Measurements from ENCODE around the gene CPXM1.

CPXM1 gene

DNA sequence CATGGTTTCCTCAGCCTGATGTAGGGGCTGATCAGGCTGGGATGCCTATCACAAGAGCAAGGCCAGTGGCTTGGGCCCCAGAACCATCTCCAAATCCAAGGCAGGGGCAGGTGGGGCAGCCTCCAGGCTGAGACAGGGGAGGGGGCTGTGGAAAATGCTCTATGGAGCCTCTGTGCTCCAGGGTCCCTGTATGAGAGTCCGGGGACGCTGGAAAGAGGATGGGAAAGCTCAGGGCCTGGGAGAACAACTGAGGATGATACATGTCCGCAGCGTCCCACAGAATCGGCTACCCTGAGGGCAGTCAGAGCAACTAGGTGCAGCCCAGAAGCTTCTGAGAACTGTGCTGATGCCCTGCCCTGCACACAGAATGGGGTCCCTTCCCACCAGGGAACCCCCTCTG is 43.4 kb downstream of the CPXM1 start:
- Histone ChIP-seq H3K9me3 (ENCODE audit: control insufficient read depth in 1 of 2, low read length in 2 of 2) (no peaks in the 10 kb centered on the region), H3K4me3 (ENCODE audit: low read depth in 1 of 2, low read length in 2 of 2) (no peak overlapping the region), H3K27ac (ENCODE audit: low read depth, low read length) (no peak overlapping the region), H3K36me3 (ENCODE audit: control insufficient read depth in 1 of 2, insufficient read depth in 2 of 2, low read length in 2 of 2) (no peaks in the 10 kb centered on the region), H3K4me1 (ENCODE audit: control insufficient read depth in 1 of 2, insufficient read depth in 2 of 2, low read length in 2 of 2) (peaks cover 0 to 11% of the 10 kb centered on the region in 2 donors), H3K9ac (ENCODE audit: low read depth in 1 of 2, low read length in 2 of 2) (no peak overlapping the region), H3K27me3 (ENCODE audit: control insufficient read depth in 1 of 2, insufficient read depth in 2 of 2, low read length in 2 of 2) (peaks cover 33 to 36% of the 10 kb centered on the region in 2 donors)

GRCh38 chr20:2756056-2756611 is 44.3 kb downstream of the CPXM1 start:
- Histone ChIP-seq H3K9me3 (ENCODE audit: control insufficient read depth in 1 of 2, low read length in 2 of 2) (no peaks in the 10 kb centered on the region), H3K27me3 (ENCODE audit: control insufficient read depth in 1 of 2, insufficient read depth in 2 of 2, low read length in 2 of 2) (peaks cover 33 to 34% of the 10 kb centered on the region in 2 donors), H3K27ac (ENCODE audit: low read depth, low read length) (no peak overlapping the region), H3K4me3 (ENCODE audit: low read depth in 1 of 2, low read length in 2 of 2) (no peak overlapping the region), H3K4me1 (ENCODE audit: control insufficient read depth in 1 of 2, insufficient read depth in 2 of 2, low read length in 2 of 2) (peaks cover 3 to 17% of the 10 kb centered on the region in 2 donors), H3K9ac (ENCODE audit: low read depth in 1 of 2, low read length in 2 of 2) (no peak overlapping the region), H3K36me3 (ENCODE audit: control insufficient read depth in 1 of 2, insufficient read depth in 2 of 2, low read length in 2 of 2) (no peaks in the 10 kb centered on the region)

GRCh38 chr20:2755451-2756055 is 44.9 kb downstream of the CPXM1 start:
- Histone ChIP-seq H3K4me1 (ENCODE audit: control insufficient read depth in 1 of 2, insufficient read depth in 2 of 2, low read length in 2 of 2) (peaks cover 9 to 23% of the 10 kb centered on the region in 2 donors), H3K9me3 (ENCODE audit: control insufficient read depth in 1 of 2, low read length in 2 of 2) (no peaks in the 10 kb centered on the region), H3K36me3 (ENCODE audit: control insufficient read depth in 1 of 2, insufficient read depth in 2 of 2, low read length in 2 of 2) (no peaks in the 10 kb centered on the region), H3K4me3 (ENCODE audit: low read depth in 1 of 2, low read length in 2 of 2) (no peak overlapping the region), H3K27me3 (ENCODE audit: control insufficient read depth in 1 of 2, insufficient read depth in 2 of 2, low read length in 2 of 2) (peaks cover 33 to 35% of the 10 kb centered on the region in 2 donors), H3K27ac (ENCODE audit: low read depth, low read length) (no peak overlapping the region), H3K9ac (ENCODE audit: low read depth in 1 of 2, low read length in 2 of 2) (no peak overlapping the region)

- peaks cover 33 to 41% of the 10 kb centered on the region in 2 donors for H3K27me3 ChIP-seq (ENCODE audit: control insufficient read depth in 1 of 2, insufficient read depth in 2 of 2, low read length in 2 of 2)
- H3K36me3 ChIP-seq (ENCODE audit: control insufficient read depth in 1 of 2, insufficient read depth in 2 of 2, low read length in 2 of 2), result no peaks in the 10 kb centered on the region
- H3K9ac ChIP-seq (ENCODE audit: low read depth in 1 of 2, low read length in 2 of 2), result no peak overlapping the region
- H3K4me1 ChIP-seq (ENCODE audit: control insufficient read depth in 1 of 2, insufficient read depth in 2 of 2, low read length in 2 of 2), result peaks cover 15 to 30% of the 10 kb centered on the region in 2 donors
- H3K9me3 ChIP-seq (ENCODE audit: control insufficient read depth in 1 of 2, low read length in 2 of 2), result no peaks in the 10 kb centered on the region
- H3K27ac ChIP-seq (ENCODE audit: low read depth, low read length), result no peak overlapping the region
- H3K4me3 ChIP-seq (ENCODE audit: low read depth in 1 of 2, low read length in 2 of 2), result no peak overlapping the region
Measured at GRCh38 chr20:2754424-2754823, 46.0 kb downstream of the CPXM1 start.

DNA sequence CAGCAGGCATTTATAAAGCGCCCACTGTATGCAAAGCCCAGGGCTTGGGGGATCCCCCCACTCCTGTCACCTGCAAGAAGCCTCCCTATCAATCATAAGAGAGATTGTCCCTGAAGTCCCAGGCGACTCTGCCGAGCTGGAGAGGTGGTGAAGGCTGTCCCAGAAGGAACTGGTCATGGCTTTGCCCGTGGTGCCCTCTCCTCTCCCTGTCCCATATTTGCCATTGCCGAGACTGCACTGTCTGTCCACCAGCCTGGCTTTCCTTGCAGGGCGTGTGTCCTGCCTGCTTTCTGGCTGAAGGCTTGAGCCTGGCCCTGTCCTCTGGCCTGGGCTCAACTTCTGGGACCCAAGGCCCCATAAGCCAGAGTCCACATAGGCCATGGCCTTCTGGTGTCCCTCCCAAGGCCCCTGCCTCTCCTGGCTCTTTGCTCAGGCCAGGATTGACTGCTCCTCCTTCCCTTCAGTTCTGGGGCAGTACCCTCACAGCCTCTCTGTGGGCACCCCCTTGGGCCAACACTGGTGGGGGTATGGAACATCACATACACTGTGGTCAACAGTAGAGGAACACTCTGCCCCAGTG is 46.9 kb downstream of the CPXM1 start:
- H3K4me1 ChIP-seq (ENCODE audit: control insufficient read depth in 1 of 2, insufficient read depth in 2 of 2, low read length in 2 of 2), result peaks cover 15 to 30% of the 10 kb centered on the region in 2 donors
- H3K27ac ChIP-seq (ENCODE audit: low read depth, low read length), result no peak overlapping the region
- peaks cover 38 to 45% of the 10 kb centered on the region in 2 donors for H3K27me3 ChIP-seq (ENCODE audit: control insufficient read depth in 1 of 2, insufficient read depth in 2 of 2, low read length in 2 of 2)

GRCh38 chr20:2752567-2753460 is 47.6 kb downstream of the CPXM1 start:
- H3K9me3 ChIP-seq (ENCODE audit: control insufficient read depth in 1 of 2, low read length in 2 of 2), result no peaks in the 10 kb centered on the region
- H3K9ac ChIP-seq (ENCODE audit: low read depth in 1 of 2, low read length in 2 of 2), result no peak overlapping the region
- H3K27me3 ChIP-seq (ENCODE audit: control insufficient read depth in 1 of 2, insufficient read depth in 2 of 2, low read length in 2 of 2), result peaks cover 40 to 49% of the 10 kb centered on the region in 2 donors
- no peak overlapping the region for H3K27ac ChIP-seq (ENCODE audit: low read depth, low read length)
- peak overlapping the region; percentile 35 to 61 for H3K4me3 ChIP-seq (ENCODE audit: low read depth in 1 of 2, low read length in 2 of 2)
- no peaks in the 10 kb centered on the region for H3K36me3 ChIP-seq (ENCODE audit: control insufficient read depth in 1 of 2, insufficient read depth in 2 of 2, low read length in 2 of 2)
- H3K4me1 ChIP-seq (ENCODE audit: control insufficient read depth in 1 of 2, insufficient read depth in 2 of 2, low read length in 2 of 2), result peaks cover 15 to 30% of the 10 kb centered on the region in 2 donors

More for the DNA sequence above, 46.9 kb downstream of the CPXM1 start:
- H3K36me3 ChIP-seq (ENCODE audit: control insufficient read depth in 1 of 2, insufficient read depth in 2 of 2, low read length in 2 of 2), result no peaks in the 10 kb centered on the region
- H3K9me3 ChIP-seq (ENCODE audit: control insufficient read depth in 1 of 2, low read length in 2 of 2), result no peaks in the 10 kb centered on the region
- H3K4me3 ChIP-seq (ENCODE audit: low read depth in 1 of 2, low read length in 2 of 2), result no peak overlapping the region
- no peak overlapping the region for H3K9ac ChIP-seq (ENCODE audit: low read depth in 1 of 2, low read length in 2 of 2)

DNA sequence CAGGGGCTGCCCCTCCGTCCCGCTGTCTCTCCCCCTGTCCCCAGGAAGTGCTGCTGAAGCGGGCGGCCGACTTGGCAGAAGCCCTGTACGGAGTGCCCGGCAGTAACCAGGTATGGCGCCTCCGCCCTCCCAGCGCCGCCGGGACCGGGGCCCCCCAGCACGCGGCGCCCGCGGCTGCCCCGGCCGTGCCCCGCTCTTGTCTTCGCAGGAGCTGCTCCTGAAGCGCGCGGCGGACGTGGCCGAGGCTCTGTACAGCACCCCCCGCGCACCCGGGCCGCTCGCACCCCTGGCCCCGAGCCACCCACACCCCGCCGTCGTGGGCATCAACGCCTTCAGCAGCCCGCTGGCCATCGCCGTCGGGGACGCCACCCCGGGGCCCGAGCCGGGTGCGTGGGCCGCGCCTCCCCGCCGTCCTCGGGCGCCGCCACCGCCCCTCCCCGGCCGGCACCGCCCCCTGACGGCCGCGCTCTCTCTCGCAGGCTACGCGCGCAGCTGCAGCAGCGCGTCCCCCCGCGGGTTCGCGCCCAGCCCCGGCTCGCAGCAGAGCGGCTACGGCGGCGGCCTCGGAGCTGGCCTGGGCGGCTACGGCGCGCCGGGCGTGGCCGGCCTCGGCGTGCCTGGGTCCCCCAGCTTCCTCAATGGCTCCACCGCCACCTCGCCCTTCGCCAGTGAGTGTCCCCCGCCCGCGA is 48.4 kb downstream of the CPXM1 start:
- H3K36me3 ChIP-seq (ENCODE audit: control insufficient read depth in 1 of 2, insufficient read depth in 2 of 2, low read length in 2 of 2), result no peaks in the 10 kb centered on the region
- no peak overlapping the region for H3K9ac ChIP-seq (ENCODE audit: low read depth in 1 of 2, low read length in 2 of 2)
- no peaks in the 10 kb centered on the region for H3K9me3 ChIP-seq (ENCODE audit: control insufficient read depth in 1 of 2, low read length in 2 of 2)
- peaks cover 15 to 30% of the 10 kb centered on the region in 2 donors for H3K4me1 ChIP-seq (ENCODE audit: control insufficient read depth in 1 of 2, insufficient read depth in 2 of 2, low read length in 2 of 2)
- H3K27me3 ChIP-seq (ENCODE audit: control insufficient read depth in 1 of 2, insufficient read depth in 2 of 2, low read length in 2 of 2), result peaks cover 45 to 49% of the 10 kb centered on the region in 2 donors
- H3K27ac ChIP-seq (ENCODE audit: low read depth, low read length), result no peak overlapping the region
- H3K4me3 ChIP-seq (ENCODE audit: low read depth in 1 of 2, low read length in 2 of 2), result peak overlapping the region; percentile 35 to 61

GRCh38 chr20:2751347-2751877 is 49.0 kb downstream of the CPXM1 start:
- peaks cover 45 to 48% of the 10 kb centered on the region in 2 donors for H3K27me3 ChIP-seq (ENCODE audit: control insufficient read depth in 1 of 2, insufficient read depth in 2 of 2, low read length in 2 of 2)
- H3K4me3 ChIP-seq (ENCODE audit: low read depth in 1 of 2, low read length in 2 of 2), result peak overlapping the region; percentile 47 to 64
- no peak overlapping the region for H3K9ac ChIP-seq (ENCODE audit: low read depth in 1 of 2, low read length in 2 of 2)
- no peaks in the 10 kb centered on the region for H3K9me3 ChIP-seq (ENCODE audit: control insufficient read depth in 1 of 2, low read length in 2 of 2)
- no peak overlapping the region for H3K27ac ChIP-seq (ENCODE audit: low read depth, low read length)
- no peaks in the 10 kb centered on the region for H3K36me3 ChIP-seq (ENCODE audit: control insufficient read depth in 1 of 2, insufficient read depth in 2 of 2, low read length in 2 of 2)
- H3K4me1 ChIP-seq (ENCODE audit: control insufficient read depth in 1 of 2, insufficient read depth in 2 of 2, low read length in 2 of 2), result peaks cover 15 to 30% of the 10 kb centered on the region in 2 donors

DNA sequence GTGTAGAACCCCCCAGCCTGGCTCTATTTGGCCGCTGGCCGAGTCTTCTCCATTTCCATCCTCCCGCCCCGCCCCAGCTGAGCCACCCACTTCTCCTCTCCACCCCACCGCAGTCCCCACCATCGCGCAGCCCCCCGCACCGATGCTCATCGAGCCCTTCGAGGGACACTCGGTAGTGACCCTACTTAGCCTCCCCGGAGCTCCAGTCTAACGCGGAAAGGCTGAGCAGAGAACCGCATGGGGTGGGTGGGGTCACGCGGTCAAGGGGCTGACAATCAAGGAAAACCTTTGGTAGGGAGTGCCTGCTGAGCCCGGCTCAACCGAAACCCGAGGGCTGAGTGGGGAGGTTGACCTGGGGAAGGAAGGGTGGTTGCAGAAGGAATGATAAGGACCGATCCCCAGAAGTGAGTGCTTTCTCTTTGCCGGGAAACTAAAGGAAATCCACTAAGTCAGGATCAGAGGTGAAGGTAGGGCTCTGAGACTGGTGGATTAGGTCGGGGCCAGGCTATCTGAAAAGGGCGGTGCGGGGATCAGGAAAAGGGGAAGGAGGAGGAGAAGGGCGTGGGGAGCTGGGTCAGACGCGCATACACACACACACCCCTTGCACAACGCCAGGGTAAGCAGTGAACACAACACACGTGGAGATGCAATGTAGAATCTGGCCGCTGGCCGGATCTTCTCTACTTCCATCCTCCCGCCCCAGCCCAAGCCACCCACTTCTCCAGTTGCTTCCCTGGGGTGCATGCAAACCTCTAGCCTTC is 49.8 kb downstream of the CPXM1 start:
- Histone ChIP-seq H3K9me3 (ENCODE audit: control insufficient read depth in 1 of 2, low read length in 2 of 2) (no peaks in the 10 kb centered on the region), H3K27me3 (ENCODE audit: control insufficient read depth in 1 of 2, insufficient read depth in 2 of 2, low read length in 2 of 2) (peaks cover 37 to 43% of the 10 kb centered on the region in 2 donors), H3K9ac (ENCODE audit: low read depth in 1 of 2, low read length in 2 of 2) (no peak overlapping the region), H3K4me3 (ENCODE audit: low read depth in 1 of 2, low read length in 2 of 2) (peak overlapping the region; percentile 61 to 64), H3K36me3 (ENCODE audit: control insufficient read depth in 1 of 2, insufficient read depth in 2 of 2, low read length in 2 of 2) (no peaks in the 10 kb centered on the region), H3K27ac (ENCODE audit: low read depth, low read length) (no peak overlapping the region), H3K4me1 (ENCODE audit: control insufficient read depth in 1 of 2, insufficient read depth in 2 of 2, low read length in 2 of 2) (peaks cover 15 to 30% of the 10 kb centered on the region in 2 donors)

Data from duodenal mucosa (tissue), 2 donors.